Lung (tissue), 12 donors: ENCODE data around the gene ITPRIPL2. TPM values are rescaled to one million over a fixed set of nuclear protein-coding genes. Genes with fewer than 3 reads are reported as not detected.

ENCODE experiments used
- ATAC-seq: fragments of 200-7000 bp; cut with Tn5 transposase; one replicate; pipeline ENCODE4 v1.9.1; 2020; ENCODE audit warnings: moderate number of reproducible peaks; ENCODE audit not compliant: insufficient read depth, low FRiP score
- DNase-seq, 3 donors: peaks; one replicate each; pipeline ENCODE4 v3.0.0-alpha.2; 2013 to 2017
- H3K27ac ChIP-seq, 2 donors: one replicate each; pipeline ENCODE4 v1.5.1; 2013; ENCODE audit warnings: mild to moderate bottlenecking in 2 of 2, moderate library complexity in 2 of 2, control low read depth in 1 of 2, inconsistent platforms in 1 of 2, low read depth in 1 of 2, low read length in 1 of 2
- H3K27me3 ChIP-seq, 3 donors: one replicate each; pipeline ENCODE4 v1.5.1; 2013; ENCODE audit warnings: low read length in 2 of 3; ENCODE audit not compliant: control insufficient read depth in 3 of 3, insufficient read depth in 3 of 3
- H3K36me3 ChIP-seq, 4 donors: one replicate each; pipeline ENCODE4 v1.5.1; 2013; ENCODE audit warnings: low read length in 4 of 4, mild to moderate bottlenecking in 1 of 4, moderate library complexity in 1 of 4; ENCODE audit not compliant: control insufficient read depth in 4 of 4, insufficient read depth in 4 of 4
- H3K4me1 ChIP-seq, 5 donors: one replicate each; pipeline ENCODE4 v1.5.1; 2013; ENCODE audit warnings: low read length in 5 of 5, mild to moderate bottlenecking in 2 of 5, moderate library complexity in 1 of 5; ENCODE audit not compliant: control insufficient read depth in 5 of 5, insufficient read depth in 5 of 5
- H3K4me3 ChIP-seq: one replicate; pipeline ENCODE4 v1.5.1; 2013; ENCODE audit warnings: mild to moderate bottlenecking, control low read depth, moderate library complexity
- H3K9ac ChIP-seq, 2 donors: one replicate each; pipeline ENCODE4 v1.5.1; 2013; ENCODE audit warnings: low read length in 2 of 2, control low read depth in 1 of 2; ENCODE audit not compliant: insufficient read depth in 1 of 2
- H3K9me3 ChIP-seq, 4 donors: one replicate each; pipeline ENCODE4 v1.5.1; 2013; ENCODE audit warnings: low read length in 3 of 4, mild to moderate bottlenecking in 1 of 4, moderate library complexity in 1 of 4; ENCODE audit not compliant: control insufficient read depth in 4 of 4, insufficient read depth in 3 of 4
- WGBS, 2 donors: extraction: QIAGEN DNeasy Blood & Tissue Kit; methylation state at CpG; one replicate each; pipeline ENCODE4 v1.1.7; 2013; 5-methylcytosine and 5-hydroxymethylcytosine counted together
- polyA plus RNA-seq, 2 donors: library from polyadenylated mRNA; stranded (reverse); fragments of 200-250 nt; gene quantifications; one replicate each; pipeline ENCODE4 v1.2.1, GENCODE V29; 2013
- total RNA-seq, 2 donors: library from RNA; depleted of rRNA in 1 of 2; stranded (reverse); fragments of >200 nt in 1 of 2; gene quantifications; one replicate each; pipeline ENCODE4 v1.2.1, GENCODE V29; 2014 to 2021
- TF ChIP-seq, protein P1 (sequence below): IDR thresholded peaks from 2 replicates; pipeline ENCODE4 v1.5.1; 2012; ENCODE audit warnings: mild to moderate bottlenecking; ENCODE audit errors: control extremely low read depth, extremely low read depth
- donor health status: control.
- donor health status: control.
- donor health status: Bipolar disorder and iron deficiency.
- donor health status: healthy.
- donor health status: DM: yes; HTN: yes; CAD: no.

The ITPRIPL2 gene
- total and polyA plus RNA-seq, 4 donors = 12.4 to 86.3 (median 28.3) TPM

DNA sequence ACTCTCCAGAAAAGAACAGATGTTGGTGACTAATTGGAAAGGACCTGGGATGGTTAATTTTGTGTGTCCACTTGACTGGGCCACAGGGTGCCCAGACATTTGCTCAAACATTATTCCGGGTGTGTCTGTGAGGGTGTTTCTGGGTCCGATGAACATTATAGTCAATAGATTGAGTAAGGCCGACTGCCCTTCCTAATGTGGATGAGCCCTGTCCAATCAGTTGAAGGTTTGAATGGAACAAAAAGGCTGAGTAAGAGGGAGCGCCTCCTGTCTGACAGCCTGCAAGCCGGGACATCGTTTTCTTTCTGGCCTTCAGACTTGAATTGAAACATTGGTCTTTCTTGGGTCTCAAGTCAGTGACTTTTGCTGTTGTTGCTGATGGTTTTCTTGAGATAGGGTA lies 22.8 kb upstream of the ITPRIPL2 start:
- H3K27ac ChIP-seq = no peak overlapping the region
- no peaks in the 10 kb centered on the region for H3K27me3 ChIP-seq
- no peak overlapping the region for H3K9ac ChIP-seq
- DNase-seq = no peak
- TF ChIP-seq, protein P1, sequence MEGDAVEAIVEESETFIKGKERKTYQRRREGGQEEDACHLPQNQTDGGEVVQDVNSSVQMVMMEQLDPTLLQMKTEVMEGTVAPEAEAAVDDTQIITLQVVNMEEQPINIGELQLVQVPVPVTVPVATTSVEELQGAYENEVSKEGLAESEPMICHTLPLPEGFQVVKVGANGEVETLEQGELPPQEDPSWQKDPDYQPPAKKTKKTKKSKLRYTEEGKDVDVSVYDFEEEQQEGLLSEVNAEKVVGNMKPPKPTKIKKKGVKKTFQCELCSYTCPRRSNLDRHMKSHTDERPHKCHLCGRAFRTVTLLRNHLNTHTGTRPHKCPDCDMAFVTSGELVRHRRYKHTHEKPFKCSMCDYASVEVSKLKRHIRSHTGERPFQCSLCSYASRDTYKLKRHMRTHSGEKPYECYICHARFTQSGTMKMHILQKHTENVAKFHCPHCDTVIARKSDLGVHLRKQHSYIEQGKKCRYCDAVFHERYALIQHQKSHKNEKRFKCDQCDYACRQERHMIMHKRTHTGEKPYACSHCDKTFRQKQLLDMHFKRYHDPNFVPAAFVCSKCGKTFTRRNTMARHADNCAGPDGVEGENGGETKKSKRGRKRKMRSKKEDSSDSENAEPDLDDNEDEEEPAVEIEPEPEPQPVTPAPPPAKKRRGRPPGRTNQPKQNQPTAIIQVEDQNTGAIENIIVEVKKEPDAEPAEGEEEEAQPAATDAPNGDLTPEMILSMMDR = no peak
- peaks cover 0 to 10% (median 0%) of the 10 kb centered on the region in 5 donors for H3K4me1 ChIP-seq
- H3K9me3 ChIP-seq = no peaks in the 10 kb centered on the region
- H3K4me3 ChIP-seq = no peak overlapping the region
- WGBS, 2 donors = 97% methylated on average over 6 of the region's 6 CpGs
- ATAC-seq = no peak
- no peaks in the 10 kb centered on the region for H3K36me3 ChIP-seq

DNA sequence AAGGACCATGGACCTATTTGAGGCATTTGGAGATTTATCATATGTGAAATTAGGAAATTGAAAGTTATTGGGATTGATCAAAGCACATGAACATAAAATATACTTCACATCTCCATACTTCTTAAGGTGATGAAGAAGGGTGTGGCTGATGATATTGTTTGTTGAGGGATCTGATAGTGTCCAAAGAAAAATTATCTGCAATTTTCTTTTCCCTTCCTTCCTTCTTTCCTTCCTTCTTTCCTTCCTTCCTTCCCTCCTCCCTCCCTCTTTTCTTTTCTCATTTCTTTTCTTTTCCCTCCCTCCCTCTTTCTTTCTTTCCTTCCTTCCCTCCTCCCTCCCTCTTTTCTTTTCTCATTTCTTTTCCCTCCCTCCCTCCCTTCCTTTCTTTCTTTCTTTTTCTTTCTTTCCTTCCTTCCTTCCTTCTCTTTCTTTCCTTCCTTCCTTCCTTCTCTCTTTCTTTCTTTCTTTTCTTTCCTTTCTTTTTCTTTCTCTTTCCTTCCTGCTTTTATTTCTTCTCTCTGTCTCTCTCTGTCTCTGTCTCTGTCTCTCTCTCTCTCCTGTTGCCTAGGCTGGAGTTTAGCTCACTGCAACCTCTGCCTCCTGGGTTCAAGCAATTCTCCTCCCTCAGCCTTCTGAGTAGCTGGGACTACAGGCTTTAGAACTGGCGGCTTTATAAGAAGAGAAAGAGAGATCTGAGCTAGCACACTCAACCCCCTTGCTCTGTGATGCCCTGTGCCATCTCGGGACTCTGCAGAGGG lies 20.9 kb upstream of the ITPRIPL2 start:
- H3K4me3 ChIP-seq = no peak overlapping the region
- WGBS, 2 donors = 82 to 84% methylated on average over 2 of the region's 2 CpGs
- no peaks in the 10 kb centered on the region for H3K9me3 ChIP-seq
- no peak for DNase-seq
- peak overlapping the region in 1 of 2 donors; percentile 22 for H3K27ac ChIP-seq
- H3K9ac ChIP-seq = no peak overlapping the region
- no peaks in the 10 kb centered on the region for H3K27me3 ChIP-seq
- peaks cover 0 to 4% (median 0%) of the 10 kb centered on the region in 5 donors for H3K4me1 ChIP-seq
- no peak for ATAC-seq
- H3K36me3 ChIP-seq = no peaks in the 10 kb centered on the region
- TF ChIP-seq, protein P1 = no peak

DNA sequence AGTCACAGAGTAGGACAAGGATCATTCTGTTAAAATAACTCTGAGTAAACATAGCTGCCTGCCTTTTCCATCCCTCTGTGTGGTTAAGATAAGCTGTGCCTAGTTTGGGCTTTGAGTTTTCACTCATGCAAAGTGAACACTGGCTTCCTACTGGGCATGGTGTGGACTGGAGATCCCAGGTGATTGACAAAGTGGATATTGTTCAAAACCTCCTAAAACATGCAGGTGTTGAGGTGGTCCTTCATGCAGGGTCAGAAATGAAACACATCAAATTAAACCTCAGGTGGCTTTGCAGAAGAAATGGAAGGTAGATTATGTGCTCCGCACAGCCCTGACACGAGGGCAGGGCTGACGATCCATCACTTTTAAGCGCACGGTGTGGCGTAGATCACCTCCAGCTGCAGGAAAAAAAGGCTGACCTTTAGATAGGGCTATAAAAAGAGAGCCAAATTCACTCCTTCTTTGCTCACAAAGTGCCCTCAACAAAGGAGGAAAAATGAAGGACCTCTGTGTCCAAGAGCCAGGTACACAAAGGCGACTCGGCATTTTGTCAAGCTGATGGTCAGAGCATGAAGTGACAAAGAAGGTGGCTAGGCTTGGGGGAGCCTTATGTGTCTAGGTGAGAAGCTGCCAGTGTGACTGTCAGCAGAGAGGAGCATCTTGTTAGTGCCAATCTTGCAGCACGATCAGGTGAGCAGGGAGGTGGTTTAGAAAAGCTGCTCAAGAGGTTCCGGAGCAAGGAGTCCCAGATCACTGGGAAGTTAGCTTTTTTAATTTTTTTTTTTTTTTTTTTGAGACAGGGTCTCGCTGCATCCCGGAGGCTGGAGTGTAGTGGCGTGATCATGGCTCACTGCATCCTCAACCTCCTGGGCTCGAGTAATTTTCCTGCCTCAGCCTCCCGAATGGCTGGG lies 19.9 kb upstream of the ITPRIPL2 start:
- H3K4me1 ChIP-seq = peaks cover 0 to 4% (median 0%) of the 10 kb centered on the region in 5 donors
- H3K9ac ChIP-seq = no peak overlapping the region
- H3K36me3 ChIP-seq = no peaks in the 10 kb centered on the region
- no peak overlapping the region for H3K27ac ChIP-seq
- no peaks in the 10 kb centered on the region for H3K27me3 ChIP-seq
- WGBS, 2 donors = 84 to 86% methylated on average over 15 of the region's 15 CpGs
- TF ChIP-seq, protein P1 = no peak
- H3K9me3 ChIP-seq = peaks cover 0 to 1% (median 0%) of the 10 kb centered on the region in 4 donors
- H3K4me3 ChIP-seq = no peak overlapping the region
- no peak for ATAC-seq
- no peak for DNase-seq
